22Rv1 (cell line): ENCODE measurements around the gene NEK2.

Experiments
- CTCF ChIP-seq: fragments of 450-650 bp; IDR thresholded peaks from 2 replicates; pipeline ENCODE4 v1.5.1; 2017; ENCODE audit warnings: mild to moderate bottlenecking
- ZFX ChIP-seq: fragments of 450-650 bp; IDR thresholded peaks from 2 replicates; pipeline ENCODE4 v1.6.1; 2017; ENCODE audit warnings: antibody characterized with exemption, borderline replicate concordance

DNA sequence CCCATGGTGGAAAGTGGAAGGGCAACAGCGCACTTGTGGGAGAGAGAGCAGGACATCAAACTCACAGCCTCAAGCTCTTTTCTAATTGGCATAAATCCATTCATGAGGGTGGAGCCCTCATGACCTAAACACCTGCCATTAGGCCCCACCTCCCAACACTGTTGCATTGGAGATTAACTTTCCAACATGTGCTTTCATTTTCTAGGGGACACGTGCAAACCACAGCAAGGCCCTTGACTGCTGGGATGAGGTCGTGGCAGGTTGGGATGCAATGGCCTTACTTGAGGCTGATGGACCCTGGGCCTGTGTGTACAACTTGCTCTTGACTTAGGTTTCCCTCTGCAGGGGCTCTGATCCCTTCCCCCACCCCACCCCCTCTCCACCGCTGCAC, 35.9 kb upstream of the NEK2 start:
- no peak for TF ChIP-seq CTCF
- TF ChIP-seq ZFX = no peak
